ENCODE measurements around the gene PRR11. TPM values are rescaled to one million over a fixed set of nuclear protein-coding genes. Genes with fewer than 3 reads are reported as not detected.

The PRR11 gene
- total and polyA plus RNA-seq, 2 of the 4 experiments (the other 2 are of a cell fraction), result 8.6 to 24.0 TPM

DNA sequence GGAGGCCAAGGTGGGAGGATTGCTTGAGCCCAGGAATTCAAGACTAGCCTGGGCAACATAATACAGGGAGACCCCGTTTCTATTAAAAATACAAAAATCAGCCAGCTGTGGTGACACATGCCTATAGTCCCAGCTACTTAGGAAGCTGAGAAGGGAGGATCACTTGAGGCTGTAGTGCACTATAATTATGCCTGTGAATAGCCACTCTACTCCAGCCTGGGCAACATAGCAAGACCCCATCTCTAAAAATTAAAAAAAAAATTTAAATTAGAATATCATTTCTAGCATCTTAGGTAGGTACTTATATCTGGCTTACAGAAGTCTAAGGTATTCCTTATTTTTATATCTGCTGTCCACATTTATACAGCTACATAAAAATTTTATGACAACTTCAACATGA, 46.8 kb downstream of the PRR11 start:
- Histone ChIP-seq H3K9ac (ENCODE audit: low read depth, low read length) (no peak overlapping the region), H4K20me1 (ENCODE audit: insufficient read depth, low read length) (no peaks in the 10 kb centered on the region), H3K9me3 (ENCODE audit: control insufficient read depth, insufficient read depth, low read length) (no peaks in the 10 kb centered on the region), H3K27me3 (ENCODE audit: control insufficient read depth, insufficient read depth, low read length) (no peaks in the 10 kb centered on the region), H3K36me3 (ENCODE audit: control insufficient read depth, insufficient read depth, low read length) (peaks cover 8% of the 10 kb centered on the region), H4K91ac (ENCODE audit: insufficient read depth, low read depth, low read length) (no peak overlapping the region), H3K9me1 (ENCODE audit: insufficient read depth, low read length) (no peaks in the 10 kb centered on the region), H3K27ac (ENCODE audit: insufficient read depth, low read length) (no peak overlapping the region), H2AK5ac (ENCODE audit: low read depth, low read length) (no peak overlapping the region), H2BK15ac (ENCODE audit: low read depth, low read length) (no peak overlapping the region), H3K4ac (ENCODE audit: low read depth, low read length) (no peak overlapping the region), H3K18ac (ENCODE audit: low read depth, low read length) (no peak overlapping the region), H2BK20ac (ENCODE audit: low read depth, low read length) (no peak overlapping the region), H3K4me3 (ENCODE audit: insufficient read depth, low read depth, low read length) (no peak overlapping the region), H2AK9ac (replicated peaks; ENCODE audit: low read depth, low read length, poor library complexity) (no peak overlapping the region), H3K4me2 (ENCODE audit: low read depth, low read length) (no peak overlapping the region), H3K14ac (replicated peaks; ENCODE audit: low read depth, low read length) (no peak overlapping the region), H4K5ac (ENCODE audit: low read depth, low read length) (no peak overlapping the region), H3K79me1 (ENCODE audit: low read depth in 1 of 2, low read length in 2 of 2) (no peaks in the 10 kb centered on the region; a peak in 1 of 4 replicates), H3K23ac (ENCODE audit: low read depth, low read length) (no peak overlapping the region), H3K4me1 (ENCODE audit: control insufficient read depth, insufficient read depth, low read length) (no peaks in the 10 kb centered on the region), H2AFZ (replicated peaks; ENCODE audit: low read length, poor library complexity) (no peak overlapping the region), H2BK5ac (ENCODE audit: low read depth, low read length, poor library complexity, severe bottlenecking) (no peak overlapping the region), H2BK120ac (ENCODE audit: low read depth, low read length) (no peak overlapping the region), H4K8ac (ENCODE audit: low read depth in 2 of 2, low read length in 2 of 2) (no peak overlapping the region), H3K56ac (ENCODE audit: extremely low read depth, insufficient read depth, low read length) (no peak overlapping the region)
- dilution Hi-C loops (cut with HindIII; ENCODE audit: low sequenced_read_pairs, unreplicated experiment) (no loop called here), in situ Hi-C loops (cut with MboI; ENCODE audit: low sequenced_read_pairs) (no loop called here), intact Hi-C loops (cut with micrococcal nuclease) (no loop called here)
- ATAC-seq (ENCODE audit: low read depth), result no peak
- no CpG with 5 or more reads among the region's 1 CpG for WGBS, 2 experiments (ENCODE audit: extremely low coverage in 2 of 2, insufficient read length in 1 of 2)
- no peak for TF ChIP-seq SMC3 (IDR thresholded peaks at IDR 0.05; ENCODE audit: low read depth, low read length)
- TF ChIP-seq, protein P1, sequence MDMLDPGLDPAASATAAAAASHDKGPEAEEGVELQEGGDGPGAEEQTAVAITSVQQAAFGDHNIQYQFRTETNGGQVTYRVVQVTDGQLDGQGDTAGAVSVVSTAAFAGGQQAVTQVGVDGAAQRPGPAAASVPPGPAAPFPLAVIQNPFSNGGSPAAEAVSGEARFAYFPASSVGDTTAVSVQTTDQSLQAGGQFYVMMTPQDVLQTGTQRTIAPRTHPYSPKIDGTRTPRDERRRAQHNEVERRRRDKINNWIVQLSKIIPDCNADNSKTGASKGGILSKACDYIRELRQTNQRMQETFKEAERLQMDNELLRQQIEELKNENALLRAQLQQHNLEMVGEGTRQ (IDR thresholded peaks at IDR 0.05; ENCODE audit: low read depth, low read length), result no peak
- TF ChIP-seq MAFK (IDR thresholded peaks at IDR 0.05; ENCODE audit: low read depth, low read length), result no peak
- TF ChIP-seq FOS (IDR thresholded peaks at IDR 0.05; ENCODE audit: low read depth, low read length), result no peak
- TF ChIP-seq BHLHE40 (IDR thresholded peaks at IDR 0.05; ENCODE audit: low read depth, low read length), result no peak
- TF ChIP-seq, protein P2, sequence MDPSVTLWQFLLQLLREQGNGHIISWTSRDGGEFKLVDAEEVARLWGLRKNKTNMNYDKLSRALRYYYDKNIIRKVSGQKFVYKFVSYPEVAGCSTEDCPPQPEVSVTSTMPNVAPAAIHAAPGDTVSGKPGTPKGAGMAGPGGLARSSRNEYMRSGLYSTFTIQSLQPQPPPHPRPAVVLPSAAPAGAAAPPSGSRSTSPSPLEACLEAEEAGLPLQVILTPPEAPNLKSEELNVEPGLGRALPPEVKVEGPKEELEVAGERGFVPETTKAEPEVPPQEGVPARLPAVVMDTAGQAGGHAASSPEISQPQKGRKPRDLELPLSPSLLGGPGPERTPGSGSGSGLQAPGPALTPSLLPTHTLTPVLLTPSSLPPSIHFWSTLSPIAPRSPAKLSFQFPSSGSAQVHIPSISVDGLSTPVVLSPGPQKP (IDR thresholded peaks at IDR 0.05; ENCODE audit: borderline replicate concordance, low read depth, low read length), result no peak
- TF ChIP-seq MAZ (IDR thresholded peaks at IDR 0.05; ENCODE audit: borderline replicate concordance, low read depth, low read length), result no peak
- TF ChIP-seq NFE2L2 (IDR thresholded peaks at IDR 0.05; ENCODE audit: low read depth, low read length), result no peak
- no peak for TF ChIP-seq RCOR1 (IDR thresholded peaks at IDR 0.05; ENCODE audit: insufficient replicate concordance, low read length)
- no peak for DNase-seq
- ChIA-PET CTCF (no interaction called here), POLR2A (ENCODE audit: unreplicated experiment) (no interaction called here)
- BruUV-seq (replicated peaks), result no TSS peak
